HG03025 (cell line): Measurements from ENCODE around the gene CDH23.
"Not testable (repeated sequence)": the region's sequence is repeated elsewhere in the genome, so short reads cannot be mapped to it uniquely, and the experiment has no call there.

Experiments used
- ATAC-seq: cut with Tn5 transposase; IDR thresholded peaks from one replicate; pipeline ENCODE4 v1.9.1; 2021; ENCODE audit warnings: mild to moderate bottlenecking, moderate library complexity; ENCODE audit not compliant: unreplicated experiment, low FRiP score

Gene CDH23

DNA sequence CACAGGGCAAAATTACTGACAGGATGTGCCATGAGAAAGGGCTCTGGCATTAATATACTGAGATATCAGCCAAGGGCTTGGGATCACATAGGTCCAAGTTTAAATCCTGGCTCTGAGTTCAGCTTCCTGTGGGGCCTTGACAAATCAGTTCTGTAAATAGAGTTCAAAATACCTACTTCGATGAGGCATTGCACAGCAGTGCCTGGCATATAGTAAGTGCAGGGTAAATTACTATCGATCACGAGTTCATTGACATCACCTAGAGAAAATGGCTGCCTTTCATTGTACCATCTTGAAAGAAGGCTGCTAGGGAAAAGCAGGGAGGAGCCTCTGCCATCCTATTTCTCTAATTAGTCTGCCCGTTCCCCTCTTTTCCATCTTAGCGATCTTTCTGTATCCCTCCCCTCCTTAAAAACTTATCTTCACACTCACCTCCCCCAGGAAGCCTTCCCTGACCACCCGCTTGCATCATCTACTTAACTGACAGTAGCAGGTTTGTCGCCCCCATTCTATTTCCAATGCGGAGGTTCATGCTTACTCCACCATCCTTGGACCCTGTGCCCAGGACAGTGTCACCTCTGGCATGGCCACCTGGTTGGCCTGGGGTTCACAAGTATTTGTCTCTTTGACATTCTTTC lies 198.3 kb downstream of the CDH23 start:
- no peak for ATAC-seq

- no peak for ATAC-seq
These were observed 198.9 kb downstream of the CDH23 start for GRCh38 chr10:71595649-71596048.

- ATAC-seq: no peak
These were observed 199.4 kb downstream of the CDH23 start for GRCh38 chr10:71596127-71596526.

GRCh38 chr10:71596759-71597158 lies 200.0 kb downstream of the CDH23 start:
- no peak for ATAC-seq

DNA sequence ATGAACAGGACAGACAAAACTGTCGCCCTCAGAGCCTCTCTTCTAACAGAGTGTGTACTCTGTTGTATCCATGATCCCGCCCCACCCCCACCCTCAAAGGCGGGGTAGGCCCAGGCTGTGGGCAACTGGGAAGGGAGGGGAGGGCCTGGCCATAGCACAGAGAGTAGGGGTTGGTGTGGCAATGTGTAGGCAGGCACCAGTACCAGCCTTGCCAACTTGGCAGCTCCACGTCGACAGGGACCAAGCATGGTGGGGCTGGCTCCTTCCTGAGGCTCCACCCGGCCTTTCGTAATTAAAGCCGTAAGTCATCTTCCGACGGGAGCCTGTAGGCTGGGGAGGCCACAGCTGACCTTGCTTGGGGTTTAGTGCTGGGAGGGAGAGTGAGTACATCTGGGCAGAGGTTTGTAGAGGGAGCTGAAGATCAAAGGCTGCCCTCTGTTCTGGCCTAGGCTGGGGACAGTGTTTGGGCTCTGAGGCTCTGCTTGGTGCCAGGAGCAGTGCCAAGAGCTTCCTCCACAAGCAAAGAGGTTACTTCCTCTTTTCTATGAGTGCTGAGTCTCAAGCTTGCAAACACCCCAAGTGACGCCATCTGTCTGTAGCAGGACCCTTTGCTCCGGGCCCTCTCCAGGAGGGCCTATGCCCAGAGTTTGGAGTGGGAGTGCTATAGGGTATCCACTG lies 201.2 kb downstream of the CDH23 start:
- ATAC-seq: no peak

DNA sequence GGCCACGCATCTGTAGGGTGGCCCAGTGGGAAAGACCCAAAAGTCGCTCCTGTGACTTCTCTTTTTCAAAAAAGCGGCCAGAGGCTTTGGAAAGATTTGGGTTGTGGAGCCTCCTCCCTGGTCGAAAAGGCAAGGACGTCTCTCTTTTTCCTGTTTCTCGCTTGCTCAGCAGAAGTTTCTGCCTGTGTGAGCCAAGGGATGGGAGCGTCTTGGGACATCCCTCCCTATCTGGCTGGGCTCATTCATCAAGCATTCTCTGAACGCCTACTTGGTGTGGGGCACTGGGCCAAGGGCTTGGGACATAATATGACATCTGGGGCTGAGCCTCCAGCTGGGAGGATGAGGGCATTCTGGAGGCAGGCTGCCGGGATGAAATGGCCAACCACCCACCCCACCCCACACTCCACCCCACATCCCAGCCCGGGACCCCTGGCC lies 201.9 kb downstream of the CDH23 start:
- ATAC-seq: no peak

DNA sequence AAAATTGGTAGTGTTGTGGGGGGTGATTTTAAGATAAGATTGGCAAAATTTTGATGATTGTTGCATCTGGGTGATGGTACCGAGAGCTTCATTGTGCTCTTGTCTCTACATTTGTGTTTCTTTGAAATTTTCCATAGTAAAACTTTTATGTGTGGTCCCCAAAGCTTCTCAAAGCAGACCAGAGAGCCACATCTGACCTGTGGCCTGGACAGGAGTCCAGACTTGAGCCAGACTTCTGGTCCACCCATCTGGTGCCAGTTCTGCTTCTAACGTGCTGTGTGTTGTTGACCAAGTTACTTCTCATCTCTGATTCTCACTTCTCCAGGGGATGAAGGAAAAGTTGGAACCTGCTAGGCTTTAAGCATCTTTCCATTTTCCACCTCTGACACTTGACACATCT lies 202.8 kb downstream of the CDH23 start:
- ATAC-seq: no peak

- not testable (repeated sequence) for ATAC-seq
These were observed 203.5 kb downstream of the CDH23 start for GRCh38 chr10:71600242-71600641.

GRCh38 chr10:71600849-71601248 lies 204.1 kb downstream of the CDH23 start:
- no peak for ATAC-seq

DNA sequence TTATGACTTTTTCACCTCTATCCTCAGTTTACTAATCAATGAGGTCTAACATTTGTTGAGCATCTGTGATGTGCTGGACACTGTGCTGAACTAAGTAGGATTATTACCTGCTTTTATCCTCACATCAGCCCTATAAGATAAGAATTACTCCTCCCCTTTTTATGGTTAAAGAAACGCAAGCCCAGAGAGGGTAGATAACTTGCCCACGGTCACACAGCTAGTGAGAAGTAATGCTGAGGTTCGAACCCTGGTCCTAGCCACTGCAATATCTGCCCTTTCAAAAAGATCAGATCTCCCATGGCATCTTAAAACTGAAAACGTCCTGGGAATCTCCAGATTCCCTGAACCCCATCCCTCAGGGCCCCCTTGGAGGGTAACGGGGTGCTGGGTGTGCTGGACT lies 204.6 kb downstream of the CDH23 start:
- no peak for ATAC-seq

DNA sequence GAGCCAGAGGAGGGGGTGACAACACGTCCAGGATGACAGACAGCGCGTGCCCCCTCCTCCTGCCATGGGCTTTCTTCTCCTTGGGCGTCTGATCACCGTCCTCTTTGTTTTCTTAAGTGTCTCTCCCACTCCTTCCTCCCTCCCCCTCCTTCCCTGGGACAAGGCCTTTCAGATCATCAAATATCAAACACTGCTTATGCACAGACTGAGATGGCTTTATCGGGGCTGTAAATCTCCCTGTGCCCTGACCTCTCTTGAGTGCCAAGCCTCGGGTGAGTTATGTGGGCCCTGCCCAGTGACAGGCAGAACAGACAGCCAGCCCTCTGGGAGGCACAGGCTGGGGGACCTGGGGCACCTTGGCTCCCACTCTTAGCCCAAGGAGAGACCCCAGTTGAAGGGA lies 206.4 kb downstream of the CDH23 start:
- ATAC-seq: no peak

GRCh38 chr10:71603754-71604153 lies 207.0 kb downstream of the CDH23 start:
- ATAC-seq: no peak

DNA sequence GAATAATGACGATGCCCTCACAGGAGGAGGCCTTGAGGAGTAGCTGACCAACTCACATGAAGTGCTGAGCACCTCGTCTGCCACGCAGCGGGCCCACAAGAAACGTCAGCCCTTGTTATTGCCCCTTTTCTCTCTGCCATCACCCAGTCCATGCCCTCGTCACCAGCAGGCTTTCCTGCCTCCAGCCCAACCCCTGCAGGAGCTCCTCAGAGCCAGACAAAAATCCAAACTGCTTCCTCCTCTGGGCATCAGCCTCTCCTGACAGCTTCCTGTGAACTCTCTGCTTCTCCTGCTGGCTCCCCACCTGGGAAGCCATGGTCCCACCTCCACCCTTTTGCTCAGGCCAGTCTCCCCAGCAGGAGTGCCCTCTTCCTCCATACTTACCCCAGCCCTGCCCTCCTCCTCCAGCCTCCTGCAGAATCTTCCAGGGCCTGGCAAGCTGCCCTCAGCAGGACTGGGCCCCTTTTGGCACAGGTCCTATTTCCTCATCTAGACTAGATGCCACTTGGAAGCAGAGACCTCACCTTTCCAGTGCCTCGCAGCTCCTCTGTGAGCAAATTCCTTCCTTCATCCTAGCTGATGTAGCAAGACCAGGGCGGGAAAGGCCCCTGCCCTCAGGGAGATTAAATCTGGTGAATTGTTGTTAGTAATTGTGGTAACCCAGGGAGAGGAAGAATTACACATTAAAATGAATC lies 207.8 kb downstream of the CDH23 start:
- no peak for ATAC-seq

GRCh38 chr10:71605263-71605962 lies 208.7 kb downstream of the CDH23 start:
- ATAC-seq: no peak

DNA sequence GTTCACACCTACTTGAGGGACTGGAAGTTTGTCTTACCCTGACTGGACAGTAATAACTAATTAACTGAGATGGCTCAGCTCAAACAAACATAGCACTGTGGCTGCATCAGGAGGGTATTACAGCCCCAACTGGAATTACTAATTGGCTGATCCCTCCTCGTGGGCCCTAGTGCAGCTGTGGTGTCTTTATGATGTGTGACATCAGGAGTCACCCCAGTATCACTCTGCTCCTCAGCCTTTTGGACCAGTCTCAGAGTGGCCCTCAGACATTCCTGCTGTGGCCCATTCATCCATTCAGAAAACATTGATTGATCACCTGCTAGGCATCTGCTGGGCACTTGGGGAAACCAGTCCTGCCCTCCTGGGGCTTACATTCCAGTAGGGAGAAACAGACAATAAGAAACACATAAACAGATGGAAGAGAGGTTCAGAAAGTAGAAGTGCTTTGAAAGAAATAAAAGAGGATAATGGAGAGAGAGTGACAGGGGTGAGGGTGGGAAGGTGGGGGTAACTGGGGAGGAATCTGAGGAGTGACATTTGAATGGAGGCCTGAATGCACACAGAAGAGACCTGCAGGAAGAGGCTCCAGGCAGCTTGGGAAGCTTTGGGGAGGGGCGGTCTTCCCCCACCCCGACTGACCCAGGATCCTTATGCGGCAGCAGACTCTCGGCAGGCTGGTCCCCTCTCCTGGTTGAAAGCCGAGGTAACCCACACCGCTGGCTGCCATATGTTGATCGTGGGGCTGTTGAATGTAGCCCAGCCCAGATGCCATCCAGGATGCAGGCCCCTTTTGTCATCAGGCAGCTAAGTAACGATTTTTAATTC lies 209.7 kb downstream of the CDH23 start:
- no peak for ATAC-seq

GRCh38 chr10:71607082-71607443 lies 210.3 kb downstream of the CDH23 start:
- no peak for ATAC-seq

DNA sequence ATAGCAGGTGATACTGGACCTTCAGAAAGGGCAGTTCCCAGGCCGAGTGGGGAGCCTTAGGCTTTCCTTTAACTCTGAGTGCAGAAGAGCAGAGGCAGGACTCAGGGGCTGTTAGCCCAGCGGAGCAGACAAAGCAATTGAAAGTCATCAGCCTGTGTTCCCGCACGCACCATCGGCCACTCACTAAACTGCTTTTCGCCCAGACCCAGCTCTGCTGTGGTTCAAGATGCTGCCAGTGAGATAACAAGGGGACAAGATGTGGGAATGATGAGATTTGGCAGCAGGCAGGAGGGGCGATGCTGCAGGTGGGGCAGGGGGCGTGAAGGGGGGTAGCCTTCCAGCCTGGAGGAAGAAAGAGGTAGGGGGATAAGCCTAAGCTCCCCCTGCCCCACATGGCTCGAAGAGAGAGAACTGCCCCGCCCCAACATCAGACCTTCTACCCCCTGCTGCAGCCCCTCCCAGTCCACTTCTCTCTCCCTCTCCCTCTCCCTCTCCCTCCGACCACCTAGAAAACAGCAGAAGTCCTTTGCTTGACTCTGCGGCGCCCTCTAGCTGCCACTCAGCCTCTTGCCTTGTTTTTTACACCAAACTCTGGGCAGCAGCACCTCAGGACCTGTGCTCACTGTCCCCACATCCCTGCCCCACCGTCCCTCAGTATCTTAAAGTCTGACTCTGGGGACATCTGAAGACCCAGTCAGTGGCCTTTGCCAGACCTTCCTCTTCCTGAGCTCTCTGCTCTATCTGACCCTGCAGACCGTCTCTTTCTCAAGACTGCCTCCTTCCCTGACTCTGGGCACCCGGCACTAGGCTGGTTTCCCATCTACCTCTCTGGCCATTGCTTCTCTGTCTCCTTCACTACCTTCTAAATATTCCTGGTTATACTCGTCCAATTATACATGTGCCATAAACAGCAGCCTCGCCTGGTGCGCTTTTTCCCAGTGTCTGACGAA lies 212.4 kb downstream of the CDH23 start:
- ATAC-seq: no peak

GRCh38 chr10:71610651-71611050 lies 213.9 kb downstream of the CDH23 start:
- no peak for ATAC-seq

DNA sequence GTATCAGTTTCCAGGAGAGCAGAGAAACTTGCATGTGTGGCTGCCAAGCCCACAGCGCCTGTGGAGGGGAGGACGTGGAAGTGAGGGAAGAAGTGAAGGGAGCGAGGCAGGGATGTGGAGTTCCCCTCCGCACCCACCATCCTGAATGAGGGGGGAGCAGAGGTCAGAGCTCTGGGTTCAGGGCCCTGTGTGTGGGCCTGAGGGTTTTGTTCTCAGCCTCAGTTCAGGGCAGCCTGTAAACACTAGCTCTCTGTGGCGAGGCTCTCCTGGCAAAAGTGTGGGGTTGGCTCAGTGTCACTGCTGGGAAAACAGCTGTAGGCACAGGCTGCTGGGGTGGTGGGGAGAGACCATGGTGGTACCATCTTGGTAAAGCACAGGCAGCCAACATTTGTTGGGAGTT lies 214.4 kb downstream of the CDH23 start:
- ATAC-seq: no peak
